T-helper 2 cell (primary cell): ENCODE results near the gene ADAT1.
"Not testable (repeated sequence)": the region's sequence is repeated elsewhere in the genome, so short reads cannot be mapped to it uniquely, and the experiment has no call there.

Source experiments
- DNase-seq, 5 experiments: peaks; one replicate each; pipeline versions ENCODE4 v3.0.0 to v3.0.0-alpha.2; 2012 to 2022

ADAT1 gene

GRCh38 chr16:75620326-75621169, 2.5 kb downstream of the ADAT1 start:
- DNase-seq: peak in 2 of 5 experiments; percentile 33 to 95

DNA sequence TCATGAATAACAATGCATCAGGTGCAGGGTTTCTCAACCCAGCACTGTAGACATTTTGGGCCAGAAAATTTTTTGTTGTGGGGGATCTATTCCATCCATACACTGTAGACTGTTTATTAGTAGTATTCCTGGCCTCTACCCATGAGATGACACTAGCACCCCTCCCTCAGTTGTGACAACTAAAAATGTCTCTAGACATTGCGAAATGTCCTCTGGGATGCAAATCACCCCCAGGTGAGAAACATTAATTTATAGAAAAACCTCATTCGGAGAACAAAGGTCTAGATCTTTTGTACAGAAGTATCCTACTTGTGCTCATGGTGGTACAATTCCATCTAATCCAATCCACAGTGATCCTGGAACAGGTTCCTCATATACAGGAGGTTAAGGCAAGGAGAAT, 4.3 kb downstream of the ADAT1 start:
- no peak for DNase-seq

- DNase-seq: no peak
Measured at GRCh38 chr16:75617121-75617520, 6.0 kb downstream of the ADAT1 start.

GRCh38 chr16:75616521-75617010, 6.5 kb downstream of the ADAT1 start:
- DNase-seq: peak in 2 of 5 experiments; percentile 73 to 74

DNA sequence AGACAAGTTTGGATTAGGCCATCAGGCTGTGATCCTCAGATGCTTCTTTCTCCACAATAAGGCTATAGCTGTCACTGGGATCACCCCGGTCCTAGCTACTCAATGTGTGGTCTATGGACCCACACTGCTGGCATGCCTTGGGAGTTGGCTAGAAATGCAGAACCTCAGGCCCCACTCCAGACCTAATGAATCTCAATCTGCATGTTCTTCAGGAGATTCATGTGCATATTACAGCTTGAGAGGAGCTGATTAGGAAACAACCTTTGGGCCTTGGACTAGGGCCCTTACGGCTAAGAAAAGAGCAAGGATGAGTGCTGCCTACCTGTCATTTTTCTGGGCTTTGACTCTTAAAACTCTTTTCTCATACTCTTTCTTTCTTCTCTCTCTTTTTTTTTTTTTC, 7.5 kb downstream of the ADAT1 start:
- DNase-seq: no peak

- DNase-seq: no peak
Measured at GRCh38 chr16:75614066-75614897, 8.8 kb downstream of the ADAT1 start.

DNA sequence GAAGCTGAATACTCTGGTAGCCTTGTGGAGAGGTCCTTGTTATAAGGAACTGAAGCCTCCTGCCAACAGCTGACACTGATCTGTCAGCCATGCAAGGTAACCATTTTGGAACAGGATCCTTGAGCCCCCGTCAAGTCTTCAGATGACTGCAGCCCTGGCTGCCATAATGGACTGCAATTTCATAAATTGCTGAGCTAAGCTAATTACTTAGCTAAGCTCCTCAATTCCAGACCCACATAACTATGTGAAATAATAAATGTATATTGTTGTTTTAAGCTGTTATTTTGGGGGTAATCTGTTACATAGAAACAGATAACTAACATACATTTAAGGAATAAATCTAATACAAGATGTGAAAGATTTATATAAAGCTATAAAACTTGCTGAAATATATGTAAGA, 16.6 kb downstream of the ADAT1 start:
- DNase-seq: no peak

GRCh38 chr16:75603241-75603640, 19.8 kb downstream of the ADAT1 start:
- no peak for DNase-seq

GRCh38 chr16:75599452-75600277, 23.4 kb downstream of the ADAT1 start:
- no peak for DNase-seq

DNA sequence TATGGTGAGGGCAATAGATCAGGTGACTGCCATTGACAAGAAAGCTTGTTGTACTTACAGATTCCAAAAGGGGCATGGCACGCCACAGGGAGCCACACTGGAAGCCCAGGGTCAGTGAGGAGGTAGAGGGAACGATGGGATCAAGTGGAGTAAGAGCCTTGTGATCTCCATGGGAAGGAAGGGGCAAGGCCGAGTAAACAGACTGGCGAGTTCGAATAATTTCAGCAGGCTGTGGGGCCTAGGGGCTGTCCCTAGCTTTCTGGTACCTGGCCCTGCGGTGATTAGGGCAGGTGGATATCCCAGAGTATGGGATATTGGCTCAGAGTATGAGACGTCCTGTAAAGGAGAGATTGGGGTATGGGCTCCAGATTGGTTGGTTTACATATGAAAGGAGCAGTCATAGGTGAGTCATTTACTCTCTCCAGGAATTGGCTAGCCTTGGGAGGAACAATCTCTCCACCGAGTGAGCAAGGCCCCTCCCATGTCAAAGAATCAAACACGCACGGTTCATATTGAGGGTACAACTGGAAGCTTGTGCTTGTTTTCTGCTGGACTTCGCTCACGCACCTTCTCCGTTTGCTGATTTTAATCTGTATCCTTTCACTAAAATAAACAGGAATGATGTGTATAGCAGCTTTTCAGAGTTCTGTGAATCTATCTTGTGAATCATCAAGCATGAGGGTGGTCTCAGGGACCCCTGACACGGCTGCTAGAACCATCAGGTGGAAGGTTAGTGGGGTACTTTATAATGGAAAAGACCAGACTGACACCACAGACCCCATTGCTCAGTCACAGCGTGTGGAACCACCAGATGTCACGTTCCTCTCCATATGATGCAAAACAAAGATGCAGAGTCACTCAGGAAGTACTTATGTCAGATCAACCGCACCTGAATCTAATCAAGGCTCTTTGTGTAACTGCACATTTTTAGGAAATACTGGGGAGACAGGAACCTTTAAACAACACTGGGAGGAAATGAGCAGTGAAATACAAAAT, 29.0 kb downstream of the ADAT1 start:
- DNase-seq: peak in 1 of 5 experiments; percentile 59

- no peak for DNase-seq
Measured at GRCh38 chr16:75593308-75593707, 29.8 kb downstream of the ADAT1 start.

DNA sequence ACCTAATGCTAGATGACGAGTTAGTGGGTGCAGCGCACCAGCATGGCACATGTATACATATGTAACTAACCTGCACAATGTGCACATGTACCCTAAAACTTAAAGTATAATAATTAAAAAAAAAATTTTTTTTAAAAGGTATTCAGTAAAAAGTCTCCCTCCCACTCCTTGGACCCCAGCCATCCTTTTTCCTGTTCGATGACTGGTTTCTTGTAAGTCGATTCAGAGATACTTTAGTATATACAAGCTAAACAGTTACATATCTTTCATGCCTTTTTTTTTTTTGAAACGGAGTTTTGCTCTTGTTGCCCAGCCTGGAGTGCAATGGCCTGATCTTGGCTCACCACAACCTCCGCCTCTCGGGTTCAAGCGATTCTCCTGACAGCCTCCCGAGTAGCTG, 31.2 kb downstream of the ADAT1 start:
- DNase-seq: not testable (repeated sequence)

GRCh38 chr16:75590920-75591843, 31.9 kb downstream of the ADAT1 start:
- DNase-seq: no peak

DNA sequence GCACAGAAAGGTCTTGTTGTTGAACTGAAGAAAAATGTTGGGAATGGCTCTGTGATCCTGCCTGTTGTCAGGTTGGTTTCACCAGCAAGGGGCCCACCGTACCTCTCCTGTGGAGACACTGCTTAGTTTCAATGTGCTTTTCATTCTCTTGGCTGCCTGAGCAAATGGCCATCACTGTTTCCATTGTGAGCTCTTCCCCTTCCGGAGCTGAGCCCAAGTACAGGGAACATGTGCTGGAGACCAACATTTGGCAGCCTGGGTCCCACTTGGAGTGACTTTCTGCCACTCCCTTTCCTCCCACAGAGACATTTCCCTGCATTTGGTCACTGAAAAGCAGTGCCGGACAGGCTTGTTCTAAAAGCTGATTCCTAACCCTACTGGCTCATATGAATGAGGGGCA, 33.8 kb downstream of the ADAT1 start:
- DNase-seq: no peak

DNA sequence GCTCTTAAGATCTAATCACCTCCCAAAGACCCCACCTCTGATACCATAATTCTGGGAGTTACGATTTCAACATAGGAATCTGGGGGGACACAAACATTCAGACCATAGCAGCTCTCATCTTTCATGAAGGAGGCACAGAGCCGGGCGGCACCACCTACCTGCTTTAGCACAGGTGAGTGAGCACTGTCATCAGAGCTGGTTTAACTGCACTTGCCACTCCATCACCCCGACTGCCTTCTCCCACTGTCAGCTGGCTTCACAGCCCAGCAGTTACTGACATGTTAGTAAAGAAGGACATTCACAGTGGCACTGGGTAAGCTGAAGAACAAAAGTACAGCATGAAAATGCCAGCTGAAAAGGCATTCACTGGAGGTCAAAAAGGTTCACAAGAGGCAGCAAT, 34.4 kb downstream of the ADAT1 start:
- no peak for DNase-seq

DNA sequence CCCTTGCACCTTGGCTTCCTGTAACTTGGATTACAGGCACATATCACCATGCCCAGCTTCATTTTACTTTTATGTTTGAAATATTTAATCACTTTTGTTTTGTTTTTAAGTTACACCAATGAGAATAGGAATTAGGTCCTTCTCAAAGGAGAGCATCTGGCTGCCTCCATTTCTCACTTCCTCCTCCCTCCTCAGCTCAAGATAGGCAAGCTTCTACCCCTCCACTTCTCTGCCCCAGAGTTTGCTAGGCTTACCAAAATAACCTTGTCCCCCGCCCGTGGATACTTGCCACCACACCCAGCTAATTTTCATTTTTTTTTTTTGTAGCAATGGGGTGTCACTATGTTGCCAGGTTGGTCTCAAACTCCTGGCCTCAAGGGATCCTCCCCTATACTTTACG, 39.0 kb downstream of the ADAT1 start:
- DNase-seq: no peak

DNA sequence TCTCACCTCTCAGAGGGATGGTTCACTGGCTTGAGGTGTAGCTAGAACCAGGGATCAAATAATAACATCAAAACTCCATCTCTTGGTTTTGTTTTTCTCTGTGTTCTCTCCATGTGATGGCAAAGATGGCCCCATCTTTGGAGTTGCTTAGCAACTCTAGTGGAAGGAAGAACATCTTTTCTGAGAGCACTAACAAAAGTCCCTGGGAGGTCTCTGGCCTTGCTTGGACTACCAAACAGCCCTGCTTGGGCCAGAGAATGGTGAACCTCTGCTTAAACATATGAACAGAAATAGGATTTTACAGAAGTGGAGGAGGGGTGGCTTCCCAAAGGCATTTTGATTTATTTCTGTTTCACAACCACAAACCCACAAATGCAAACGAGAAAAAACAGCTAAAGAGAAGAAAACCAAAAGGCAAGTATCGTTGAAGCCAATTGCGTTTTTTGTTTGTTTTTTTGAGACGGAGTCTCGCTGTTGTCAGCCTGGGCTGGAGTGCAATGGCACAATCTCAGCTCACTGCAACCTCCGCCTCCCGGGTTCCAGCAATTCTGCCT, 43.7 kb downstream of the ADAT1 start:
- no peak for DNase-seq

DNA sequence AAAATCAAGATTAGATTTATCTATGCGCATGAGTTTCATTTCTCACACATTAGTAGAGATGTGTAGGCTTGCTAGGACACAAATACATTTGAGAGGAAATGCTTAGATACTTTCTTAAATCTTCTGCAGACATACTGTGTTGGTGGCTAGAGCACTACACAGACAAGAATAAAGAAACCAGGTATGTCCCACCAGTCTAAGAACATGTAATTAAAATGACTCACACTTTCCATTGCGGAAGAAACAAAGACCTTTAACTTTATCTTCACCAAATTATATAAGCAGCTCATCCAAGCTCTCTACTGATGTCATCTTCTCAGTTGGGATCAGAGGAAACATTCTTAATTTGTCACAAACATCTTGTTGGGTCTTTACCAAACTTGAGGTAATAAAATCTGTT, 44.4 kb downstream of the ADAT1 start:
- no peak for DNase-seq

GRCh38 chr16:75578212-75578611, 44.9 kb downstream of the ADAT1 start:
- DNase-seq: no peak

DNA sequence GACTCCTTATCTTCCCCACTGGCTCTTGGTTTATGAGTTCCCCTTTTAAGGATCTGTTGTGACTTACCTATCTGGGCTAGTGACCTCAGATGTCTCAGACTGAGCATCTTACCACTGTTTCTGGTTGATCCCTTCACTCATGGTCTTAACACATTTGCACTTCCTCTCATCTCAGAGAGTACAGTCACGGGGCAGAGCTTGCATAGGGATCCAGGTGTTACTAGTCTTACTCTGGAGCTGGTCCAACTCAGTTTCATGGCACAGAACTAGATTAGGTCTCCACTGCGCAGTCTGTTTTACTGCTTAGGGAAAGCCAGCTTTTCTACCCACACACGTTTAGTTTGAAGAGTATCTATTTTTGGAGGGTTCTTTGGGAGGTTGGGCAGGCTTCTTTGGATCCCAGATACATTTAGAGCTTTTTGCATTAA, 46.7 kb downstream of the ADAT1 start:
- no peak for DNase-seq
